ENCODE results near the gene ARHGEF11. TPM values are rescaled to one million over a fixed set of nuclear protein-coding genes. Genes with fewer than 3 reads are reported as not detected.

ARHGEF11 gene
- total RNA-seq, 1 experiment from 2014 or later = 41.1 TPM

GRCh38 chr1:157000686-157001085, 44.9 kb downstream of the ARHGEF11 start:
- no peaks in the 10 kb centered on the region for H3K27me3 ChIP-seq (ENCODE audit: insufficient read depth, low read length)
- no CpG with 5 or more reads among the region's 5 CpGs for WGBS (ENCODE audit: extremely low coverage, insufficient read length, low lambda C conversion rate)
- no peak overlapping the region for H4K91ac ChIP-seq (ENCODE audit: insufficient read length, low read depth, low read length)
- H3K4ac ChIP-seq (ENCODE audit: low read depth, low read length) = no peak overlapping the region
- peaks cover 4% of the 10 kb centered on the region; the same call in 1 of the 2 replicates for H3K79me2 ChIP-seq (ENCODE audit: insufficient read depth, low read length)
- H3K9me3 ChIP-seq (ENCODE audit: control insufficient read depth, low read depth, low read length) = no peaks in the 10 kb centered on the region
- TF ChIP-seq CTCF (conservative IDR thresholded peaks at IDR 0.05) = no peak
- no peak overlapping the region for H3K27ac ChIP-seq (ENCODE audit: insufficient read length, low read depth, low read length)
- H2BK5ac ChIP-seq (ENCODE audit: insufficient read length, low read length) = no peak overlapping the region
- H3K79me1 ChIP-seq (ENCODE audit: insufficient read depth, low read depth, low read length, poor library complexity, severe bottlenecking) = no peaks in the 10 kb centered on the region
- no peaks in the 10 kb centered on the region for H3K23me2 ChIP-seq (ENCODE audit: insufficient read length, low read depth, low read length, poor library complexity, severe bottlenecking)
- no peak overlapping the region for H3T11ph ChIP-seq (ENCODE audit: low read length)
- H2AK5ac ChIP-seq (ENCODE audit: insufficient read length, low read length) = no peak overlapping the region
- peaks cover 15% of the 10 kb centered on the region for H3K4me1 ChIP-seq (ENCODE audit: insufficient read depth, low read length)
- no peak overlapping the region for H3K9ac ChIP-seq (ENCODE audit: extremely low read depth, insufficient read length, low read length)
- H2AFZ ChIP-seq (ENCODE audit: low read length) = no peak overlapping the region
- Mint-ChIP-seq H3K27me3 (ENCODE audit: low read depth) (no peaks in the 10 kb centered on the region), H3K27ac (no peak overlapping the region), H3K36me3 (ENCODE audit: insufficient read depth in 1 of 3, low read depth in 3 of 3) (no peaks in the 10 kb centered on the region; a peak in 1 of 7 replicates), H3K9me3 (no peaks in the 10 kb centered on the region), H3K4me1 (peaks cover 55 to 67% of the 10 kb centered on the region in 2 experiments), H3K4me3 (no peak overlapping the region)
- DNase-seq = no peak
- no peak overlapping the region for H4K5ac ChIP-seq (ENCODE audit: insufficient read length, low read depth, low read length)
- no peak overlapping the region for H3K18ac ChIP-seq (ENCODE audit: insufficient read length, low read depth, low read length)
- H2BK20ac ChIP-seq (ENCODE audit: low read depth, low read length, poor library complexity, severe bottlenecking) = no peak overlapping the region
- H3K14ac ChIP-seq (ENCODE audit: insufficient read depth, low read length) = no peak overlapping the region
- no peak overlapping the region for H3K23ac ChIP-seq (ENCODE audit: insufficient read length, low read depth, low read length)
- H4K20me1 ChIP-seq (ENCODE audit: control insufficient read depth, insufficient read depth, insufficient read length) = no peaks in the 10 kb centered on the region
- no peak overlapping the region for H3K4me2 ChIP-seq (ENCODE audit: insufficient read depth, insufficient read length, low read length)
- H2BK120ac ChIP-seq (ENCODE audit: low read depth, low read length, poor library complexity, severe bottlenecking) = no peak overlapping the region
- H2BK12ac ChIP-seq (ENCODE audit: insufficient read length, low read depth, low read length) = no peak overlapping the region
- no peak overlapping the region for H4K8ac ChIP-seq (replicated peaks; ENCODE audit: insufficient read length, low read depth, low read length)
- no peak overlapping the region for H3K56ac ChIP-seq (ENCODE audit: insufficient read length, low read depth, low read length)
- H2BK15ac ChIP-seq (ENCODE audit: low read depth, low read length) = no peak overlapping the region

All from H9 (cell line).